ENCODE data around the gene LPIN1. TPM values are rescaled to one million over a fixed set of nuclear protein-coding genes. Genes with fewer than 3 reads are reported as not detected.
"Not testable (repeated sequence)": the region's sequence is repeated elsewhere in the genome, so short reads cannot be mapped to it uniquely, and the experiment has no call there.

Gene LPIN1
- polyA plus RNA-seq, 1 experiment: 20.8 TPM

- Histone ChIP-seq H3K4me3 (ENCODE audit: low read depth, low read length) (no peak overlapping the region), H3K27me3 (ENCODE audit: control insufficient read depth, insufficient read depth, low read length) (no peaks in the 10 kb centered on the region), H3K36me3 (ENCODE audit: control insufficient read depth, insufficient read depth, low read length) (peaks cover 22% of the 10 kb centered on the region)
- DNase-seq (ENCODE audit: low read depth): no peak
- ChIA-PET CTCF (interaction anchor here (0.8 to 1.1 kb wide), 2 partner anchors 25 to 1197 kb away, joined by 4 read pairs; no protein-coding TSS in a partner anchor), POLR2A (no interaction called here)
- no peak for TF ChIP-seq CTCF (IDR thresholded peaks at IDR 0.05; ENCODE audit: insufficient read depth, low read depth, low read length)
Measured at GRCh38 chr2:11809586-11810236, 63.3 kb downstream of the LPIN1 start.

- no peak for DNase-seq (ENCODE audit: low read depth)
- ChIA-PET CTCF (interaction anchor here (0.8 kb wide), 1 partner anchor 1196 kb away, joined by 4 read pairs; no protein-coding TSS in a partner anchor), POLR2A (no interaction called here)
- Histone ChIP-seq H3K36me3 (ENCODE audit: control insufficient read depth, insufficient read depth, low read length) (peaks cover 21% of the 10 kb centered on the region), H3K4me3 (ENCODE audit: low read depth, low read length) (no peak overlapping the region), H3K27me3 (ENCODE audit: control insufficient read depth, insufficient read depth, low read length) (no peaks in the 10 kb centered on the region)
- TF ChIP-seq CTCF (IDR thresholded peaks at IDR 0.05; ENCODE audit: insufficient read depth, low read depth, low read length): no peak
Measured at GRCh38 chr2:11810237-11810977, 64.0 kb downstream of the LPIN1 start.

GRCh38 chr2:11811036-11811654 lies 64.7 kb downstream of the LPIN1 start:
- DNase-seq (ENCODE audit: low read depth): no peak
- Histone ChIP-seq H3K4me3 (ENCODE audit: low read depth, low read length) (no peak overlapping the region), H3K27me3 (ENCODE audit: control insufficient read depth, insufficient read depth, low read length) (no peaks in the 10 kb centered on the region), H3K36me3 (ENCODE audit: control insufficient read depth, insufficient read depth, low read length) (peaks cover 13% of the 10 kb centered on the region)
- ChIA-PET POLR2A (no interaction called here), CTCF (no interaction called here)
- no peak for TF ChIP-seq CTCF (IDR thresholded peaks at IDR 0.05; ENCODE audit: insufficient read depth, low read depth, low read length)

GRCh38 chr2:11812466-11813248 lies 66.2 kb downstream of the LPIN1 start:
- CTCF ChIA-PET: no interaction called here

GRCh38 chr2:11813345-11813744 lies 66.9 kb downstream of the LPIN1 start:
- POLR2A ChIA-PET; DNase-seq (ENCODE audit: low read depth); H3K4me3 ChIP-seq (ENCODE audit: low read depth, low read length); H3K27me3 ChIP-seq (ENCODE audit: control insufficient read depth, insufficient read depth, low read length): not testable (repeated sequence)
- CTCF ChIA-PET: interaction anchor here (1.0 kb wide), 1 partner anchor 9 kb away, joined by 3 read pairs; no protein-coding TSS in a partner anchor
- peaks cover 10% of the 10 kb centered on the region for H3K36me3 ChIP-seq (ENCODE audit: control insufficient read depth, insufficient read depth, low read length)

More at GRCh38 chr2:11812466-11813248, 66.2 kb downstream of the LPIN1 start:
- no peak overlapping the region for H3K4me3 ChIP-seq (ENCODE audit: low read depth, low read length)
- POLR2A ChIA-PET: no interaction called here
- peaks cover 13% of the 10 kb centered on the region for H3K36me3 ChIP-seq (ENCODE audit: control insufficient read depth, insufficient read depth, low read length)
- TF ChIP-seq CTCF (IDR thresholded peaks at IDR 0.05; ENCODE audit: insufficient read depth, low read depth, low read length): no peak
- no peaks in the 10 kb centered on the region for H3K27me3 ChIP-seq (ENCODE audit: control insufficient read depth, insufficient read depth, low read length)
- no peak for DNase-seq (ENCODE audit: low read depth)

Measured in BJ (cell line).